Stimulated activated CD4-positive, alpha-beta T cell treated with anti-CD3 and anti-CD28 coated beads, Interleukin-4, amount 100 ng/mL, for 4 hours (primary cell): Measurements from ENCODE around the gene POLA2.
"Not testable (repeated sequence)": the region's sequence is repeated elsewhere in the genome, so short reads cannot be mapped to it uniquely, and the experiment has no call there.

Source experiments
- DNase-seq, 2 experiments: peaks; one replicate each; pipeline ENCODE4 v3.0.0-alpha.2; 2020

Gene POLA2

DNA sequence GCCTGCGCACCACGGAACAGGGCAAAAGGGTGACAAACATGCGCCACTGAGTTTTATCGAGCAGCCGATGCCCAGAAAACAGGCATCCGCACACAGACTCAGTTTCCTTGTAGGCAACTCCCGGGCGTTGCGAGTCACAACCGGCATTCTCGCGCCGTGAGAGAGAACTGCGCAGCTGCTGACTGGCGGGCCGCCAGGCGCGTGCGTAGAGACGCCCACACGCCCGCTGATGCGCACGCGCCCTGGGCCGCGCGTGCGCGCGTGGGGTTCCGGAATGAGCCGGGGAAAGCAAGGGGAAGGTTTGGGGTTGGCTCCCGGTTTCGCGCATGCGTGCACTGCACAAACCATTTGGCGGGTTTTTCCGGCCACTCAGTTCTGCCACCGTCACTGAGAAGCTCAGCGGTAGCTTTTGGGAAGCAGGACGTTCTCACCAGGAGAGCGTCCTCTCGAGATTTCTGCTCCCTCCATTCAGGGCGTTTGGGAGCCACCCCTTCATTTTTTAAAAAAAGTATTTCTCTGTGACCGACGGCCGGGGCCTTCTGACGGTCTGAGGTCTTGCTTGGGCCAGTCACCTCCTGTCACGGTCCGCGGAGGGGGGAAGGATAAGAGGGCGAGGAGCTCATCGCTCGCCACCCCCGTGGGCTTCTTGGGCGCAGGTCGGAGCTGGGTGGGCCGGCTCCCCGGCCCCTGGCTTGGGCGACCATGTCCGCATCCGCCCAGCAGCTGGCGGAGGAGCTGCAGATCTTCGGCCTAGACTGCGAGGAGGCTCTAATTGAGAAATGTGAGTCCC lies at the start of gene POLA2:
Gene POLA2, plus strand, starts transcription at position 372 of the 790 bp plus-strand sequence. Its CDS starts 331 bp downstream, at position 703.
- peak; percentile 95 to 96 for DNase-seq

- no peak for DNase-seq
Measured at GRCh38 chr11:65212226-65212801, 49.4 kb upstream of the POLA2 start.

DNA sequence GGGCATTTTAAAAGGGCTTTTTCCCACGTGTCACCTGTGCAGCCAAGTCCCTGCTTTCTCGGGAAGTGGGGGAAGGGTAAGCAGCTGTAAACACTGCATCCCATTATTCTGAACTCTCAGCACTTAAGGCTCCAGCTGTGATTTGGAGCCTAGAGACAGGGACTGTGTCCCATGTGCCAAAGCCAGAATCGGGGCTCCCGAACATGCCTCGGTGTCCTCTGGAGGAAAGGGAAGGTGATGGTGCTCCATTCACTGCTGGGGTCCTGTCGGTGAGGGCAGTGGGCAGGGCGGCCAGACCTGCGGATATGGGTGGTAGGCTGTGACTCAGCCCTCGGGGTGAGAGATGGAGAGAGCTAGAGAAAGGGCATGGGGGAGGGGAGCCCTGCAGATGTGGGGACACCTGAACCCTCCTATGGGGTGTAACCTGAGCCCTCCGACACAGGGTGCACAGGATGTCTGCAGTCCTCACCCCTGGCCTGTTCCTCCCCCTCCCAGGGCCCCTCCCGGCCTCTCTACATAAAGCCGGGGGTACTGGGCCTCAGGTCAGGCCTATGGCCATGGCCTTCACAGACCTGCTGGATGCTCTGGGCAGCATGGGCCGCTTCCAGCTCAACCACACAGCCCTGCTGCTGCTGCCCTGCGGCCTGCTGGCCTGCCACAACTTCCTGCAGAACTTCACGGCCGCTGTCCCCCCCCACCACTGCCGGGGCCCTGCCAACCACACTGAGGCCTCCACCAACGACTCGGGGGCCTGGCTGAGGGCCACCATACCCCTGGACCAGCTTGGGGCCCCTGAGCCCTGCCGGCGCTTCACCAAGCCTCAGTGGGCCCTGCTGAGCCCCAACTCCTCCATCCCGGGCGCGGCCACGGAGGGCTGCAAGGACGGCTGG lies 48.2 kb upstream of the POLA2 start:
- DNase-seq, result no peak

DNA sequence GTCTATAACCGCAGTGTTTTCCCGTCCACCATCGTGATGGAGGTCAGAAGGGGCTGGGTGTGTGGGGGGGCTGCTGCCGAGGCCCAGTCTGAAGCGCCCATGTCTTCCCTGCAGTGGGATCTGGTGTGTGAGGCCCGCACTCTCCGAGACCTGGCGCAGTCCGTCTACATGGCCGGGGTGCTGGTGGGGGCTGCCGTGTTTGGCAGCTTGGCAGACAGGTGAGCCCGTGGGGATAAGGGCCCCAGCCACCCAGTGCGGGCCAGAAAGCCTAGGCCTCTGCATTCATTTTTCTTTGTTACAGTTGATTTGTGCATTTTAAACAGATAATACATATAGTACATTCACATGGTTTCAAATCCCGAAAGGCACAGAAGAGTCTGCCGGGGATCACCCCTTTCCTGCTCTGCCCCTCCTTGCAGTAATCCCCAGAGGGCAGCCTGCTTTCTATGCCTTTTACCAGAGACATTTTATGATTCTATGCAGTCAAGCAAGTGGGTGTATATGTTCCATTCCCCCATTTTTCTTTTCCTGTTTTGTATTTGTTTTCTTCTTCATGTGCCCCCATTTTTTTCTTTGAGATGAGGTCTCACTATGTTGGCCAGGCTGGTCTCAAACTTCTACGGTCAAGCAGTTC lies 47.4 kb upstream of the POLA2 start:
- DNase-seq, result no peak

- peak in 1 of 2 experiments; percentile 56 for DNase-seq
Measured at GRCh38 chr11:65215441-65216076, 46.2 kb upstream of the POLA2 start.

DNA sequence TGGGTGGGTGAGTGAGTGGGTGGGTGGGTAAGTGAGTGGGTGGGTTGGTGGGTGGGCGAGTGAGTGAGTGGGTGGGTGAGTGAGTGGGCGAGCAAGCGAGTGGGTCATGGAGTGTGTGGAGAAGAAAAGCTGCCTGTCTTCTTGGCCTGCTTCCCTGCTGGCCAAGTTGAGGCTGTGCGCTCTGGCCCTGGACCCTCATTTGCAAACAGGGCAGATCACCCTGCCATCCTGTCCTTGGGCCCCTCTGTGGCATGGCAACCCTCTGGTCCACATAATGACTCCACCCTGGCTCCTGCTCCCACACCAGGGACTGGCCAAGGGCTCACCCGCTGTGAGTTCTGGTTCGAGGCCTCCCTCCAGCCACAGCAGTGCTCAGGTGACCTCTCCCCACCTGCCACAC lies 44.9 kb upstream of the POLA2 start:
- DNase-seq, result no peak

- no peak for DNase-seq
Measured at GRCh38 chr11:65217441-65218423, 44.0 kb upstream of the POLA2 start.

GRCh38 chr11:65218446-65218845 lies 43.3 kb upstream of the POLA2 start:
- no peak for DNase-seq

- DNase-seq, result no peak
Measured at GRCh38 chr11:65219930-65220213, 41.9 kb upstream of the POLA2 start.

DNA sequence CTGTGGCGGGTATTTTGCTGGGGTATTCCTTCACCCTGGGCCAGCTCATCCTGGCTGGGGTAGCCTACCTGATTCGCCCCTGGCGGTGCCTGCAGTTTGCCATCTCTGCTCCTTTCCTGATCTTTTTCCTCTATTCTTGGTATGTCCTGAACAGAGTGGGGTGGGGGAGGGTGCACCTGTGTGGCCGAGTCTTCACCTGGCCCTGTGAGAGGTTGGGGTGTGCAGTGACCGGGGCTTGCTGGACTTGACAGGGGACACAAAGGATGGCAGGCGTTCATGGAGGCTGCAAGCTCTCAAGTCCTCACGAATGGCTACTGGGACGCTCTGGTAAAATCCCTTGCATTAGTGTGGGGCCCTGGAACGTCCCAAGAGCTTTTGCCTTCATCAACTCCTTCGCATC lies 40.7 kb upstream of the POLA2 start:
- no peak for DNase-seq

DNA sequence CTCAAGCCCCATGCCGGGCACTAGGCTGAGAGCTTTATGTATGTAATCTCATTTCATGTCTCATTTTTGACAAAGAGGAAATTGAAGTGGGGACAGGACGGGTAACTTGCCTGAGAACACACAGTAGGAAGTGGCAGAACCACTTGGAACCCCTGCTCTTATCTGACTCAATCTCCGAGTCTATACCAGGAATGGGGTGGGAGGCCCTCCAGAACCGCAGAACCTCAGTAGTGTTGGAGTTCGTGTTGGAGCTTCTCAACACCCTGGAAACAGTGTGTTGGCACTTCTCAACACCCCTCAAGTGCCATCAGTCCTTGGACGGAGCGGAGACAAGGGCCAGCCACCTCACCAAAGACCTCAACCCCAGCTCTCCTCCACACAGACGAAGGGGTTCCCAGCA lies 38.8 kb upstream of the POLA2 start:
- no peak for DNase-seq

DNA sequence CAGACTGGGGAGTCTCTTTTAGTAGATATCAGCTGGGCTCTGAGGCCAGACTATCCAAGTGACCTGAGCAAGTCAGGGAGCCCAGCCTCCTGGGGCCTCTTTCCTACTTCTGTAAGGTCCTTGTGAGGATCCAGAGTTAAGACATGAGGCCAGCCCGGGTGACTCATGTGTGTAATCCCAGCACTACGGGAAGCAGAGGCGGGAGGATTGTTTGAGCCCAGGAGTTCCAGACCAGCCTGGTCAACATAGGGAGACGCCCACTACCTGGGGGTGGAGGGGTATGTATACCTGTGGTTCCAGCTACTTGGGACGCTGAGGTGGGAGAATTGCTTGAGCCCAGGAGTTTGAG lies 36.9 kb upstream of the POLA2 start:
- DNase-seq, result no peak

DNA sequence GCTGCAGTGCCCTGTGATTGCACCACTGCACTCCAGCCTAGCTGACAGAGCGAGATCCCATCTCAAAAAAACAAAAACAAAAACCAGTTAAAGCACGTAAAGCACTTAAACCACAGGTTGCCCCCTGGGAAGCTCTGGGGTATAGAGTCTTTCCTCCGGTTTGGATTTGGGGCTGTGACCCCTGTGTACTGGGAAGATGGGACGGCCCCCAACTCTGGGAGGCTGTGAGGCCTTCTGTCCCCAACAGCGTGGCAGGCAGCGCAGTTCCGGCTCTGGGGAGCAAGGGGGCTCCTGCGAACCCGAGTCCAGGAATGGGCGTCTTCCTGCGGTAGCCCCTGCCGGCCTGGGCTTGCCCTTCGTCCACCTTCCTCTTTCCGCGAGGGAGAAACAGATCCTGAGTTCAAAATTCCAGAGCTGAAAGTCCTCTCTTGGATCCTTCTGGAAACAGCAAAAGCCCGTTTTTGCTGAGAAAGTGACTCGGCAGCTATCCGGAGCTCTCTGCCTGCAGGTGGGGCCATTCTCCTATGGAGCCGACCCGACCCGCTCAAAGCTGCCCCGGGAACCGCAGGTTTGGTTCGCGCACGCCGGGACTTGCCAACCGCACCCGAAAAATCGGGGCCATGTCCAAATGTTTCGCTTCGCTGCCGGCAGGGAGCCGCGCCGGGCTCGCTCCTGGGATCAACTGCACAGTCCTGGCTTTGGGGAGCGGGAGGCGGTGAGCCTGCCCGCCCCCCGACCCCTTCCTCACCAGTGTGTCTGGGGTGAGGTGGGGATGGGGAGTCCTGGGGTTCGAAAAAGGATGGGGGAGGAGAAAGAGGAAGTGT lies 36.3 kb upstream of the POLA2 start:
- peak; percentile 57 to 60 for DNase-seq

DNA sequence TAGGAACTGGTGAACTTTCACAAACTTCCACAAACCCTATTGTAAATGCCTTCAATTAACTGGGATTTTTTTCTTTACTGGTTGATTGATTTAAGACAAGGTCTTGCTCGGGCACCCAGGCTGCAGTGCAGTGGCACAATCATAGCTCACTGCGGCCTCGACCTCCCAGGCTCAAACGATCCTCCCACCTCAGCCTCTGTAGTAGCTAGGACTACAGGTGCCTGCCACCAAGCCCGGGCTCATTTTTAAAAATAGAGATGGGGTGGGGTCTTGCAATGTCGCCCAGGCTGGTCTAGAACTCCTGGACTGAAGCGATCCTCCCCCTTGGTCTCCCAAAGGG lies 35.7 kb upstream of the POLA2 start:
- DNase-seq, result no peak

- no peak for DNase-seq
Measured at GRCh38 chr11:65227879-65228278, 33.9 kb upstream of the POLA2 start.

- no peak for DNase-seq
Measured at GRCh38 chr11:65236194-65237059, 25.3 kb upstream of the POLA2 start.

- not testable (repeated sequence) for DNase-seq
Measured at GRCh38 chr11:65238302-65238701, 23.5 kb upstream of the POLA2 start.

- DNase-seq, result no peak
Measured at GRCh38 chr11:65241134-65241533, 20.6 kb upstream of the POLA2 start.

- DNase-seq, result no peak
Measured at GRCh38 chr11:65241692-65242091, 20.1 kb upstream of the POLA2 start.

DNA sequence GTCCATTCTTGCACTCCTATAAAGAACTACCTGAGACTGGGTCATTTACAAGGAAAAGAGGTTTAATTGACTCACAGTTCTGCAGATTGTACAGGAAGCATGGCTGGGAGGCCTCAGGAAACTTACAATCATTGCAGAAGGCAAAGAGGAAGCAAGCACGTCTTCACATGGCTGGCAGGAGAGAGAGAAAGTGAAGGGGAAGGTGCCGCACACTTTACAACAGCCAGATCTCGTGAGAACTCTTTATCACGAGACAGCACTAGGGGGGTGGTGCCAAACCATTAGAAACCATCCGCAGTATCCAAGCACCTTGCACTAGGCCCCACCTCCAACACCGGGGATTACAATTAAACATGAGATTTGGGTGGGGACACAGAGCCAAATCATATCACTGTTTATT lies 19.4 kb upstream of the POLA2 start:
- no peak for DNase-seq
